DOHH2 (cell line): ENCODE results near the gene RBAK.

Experiments used
- CTCF ChIP-seq: fragments of 200-600 bp; sonication (generic); IDR thresholded peaks from one replicate; pipeline ENCODE4 v1.5.1; 2014; ENCODE audit warnings: antibody characterized with exemption, mild to moderate bottlenecking, low read depth, low read length; ENCODE audit not compliant: poor library complexity, severe bottlenecking
- EZH2phosphoT487 ChIP-seq: fragments of 200-600 bp; sonication (generic); IDR thresholded peaks from 2 replicates; pipeline ENCODE4 v1.6.1; 2017; ENCODE audit warnings: borderline replicate concordance, mild to moderate bottlenecking, antibody characterized with exemption, low read length, moderate library complexity, mixed read lengths

- no peak for TF ChIP-seq CTCF
- TF ChIP-seq EZH2phosphoT487: no peak
Observed at GRCh38 chr7:5035276-5035675, 10.4 kb upstream of the RBAK start.
